Stimulated activated CD4-positive, alpha-beta T cell treated with anti-CD3 and anti-CD28 coated beads, Interleukin-4, amount 100 ng/mL, for 24 hours (primary cell): Measurements from ENCODE around the gene UAP1.

ENCODE experiments used
- DNase-seq: peaks from one replicate; pipeline ENCODE4 v3.0.0-alpha.2; 2020

The UAP1 gene

GRCh38 chr1:162619076-162619475 is 57.6 kb downstream of the UAP1 start:
- DNase-seq, result no peak

- no peak for DNase-seq
These were observed 59.7 kb downstream of the UAP1 start for GRCh38 chr1:162621256-162621655.

DNA sequence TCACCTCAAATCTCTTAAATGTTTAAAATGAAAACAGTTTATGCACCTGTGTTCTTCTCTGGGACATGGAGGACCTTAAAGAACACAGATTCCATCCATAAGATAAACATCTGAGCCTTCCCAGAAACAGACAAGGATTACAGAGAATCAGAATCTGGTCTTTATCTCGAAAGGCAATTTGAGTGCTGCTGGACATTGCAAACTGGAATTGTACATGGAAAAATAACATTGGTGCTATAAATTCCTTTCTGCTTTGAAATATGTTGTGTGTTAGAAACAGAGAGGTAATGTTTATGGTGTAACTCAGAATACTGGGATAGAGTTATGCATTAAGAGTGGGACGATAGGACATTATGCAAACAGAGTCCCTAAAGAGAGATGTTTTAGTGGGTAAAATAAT is 64.2 kb downstream of the UAP1 start:
- DNase-seq, result no peak

DNA sequence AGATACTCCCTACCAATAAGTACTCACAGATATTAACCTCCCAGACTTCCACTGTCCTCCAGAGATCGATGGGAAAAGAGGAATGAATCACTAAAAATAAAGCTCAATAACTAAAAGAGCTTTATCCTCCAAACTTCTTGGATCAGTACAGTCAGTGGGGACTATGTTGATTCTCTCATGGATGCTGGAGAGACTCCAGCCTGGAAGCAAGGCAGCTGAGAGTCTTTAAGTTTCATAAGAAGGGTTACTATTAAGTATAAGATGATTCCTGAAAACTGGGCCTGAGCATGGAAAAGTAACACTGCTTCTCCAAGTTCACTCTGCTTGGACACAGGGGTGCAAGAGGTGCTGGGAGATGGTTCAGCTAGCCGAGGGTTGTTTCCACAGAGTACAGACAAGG is 64.6 kb downstream of the UAP1 start:
- DNase-seq, result no peak

DNA sequence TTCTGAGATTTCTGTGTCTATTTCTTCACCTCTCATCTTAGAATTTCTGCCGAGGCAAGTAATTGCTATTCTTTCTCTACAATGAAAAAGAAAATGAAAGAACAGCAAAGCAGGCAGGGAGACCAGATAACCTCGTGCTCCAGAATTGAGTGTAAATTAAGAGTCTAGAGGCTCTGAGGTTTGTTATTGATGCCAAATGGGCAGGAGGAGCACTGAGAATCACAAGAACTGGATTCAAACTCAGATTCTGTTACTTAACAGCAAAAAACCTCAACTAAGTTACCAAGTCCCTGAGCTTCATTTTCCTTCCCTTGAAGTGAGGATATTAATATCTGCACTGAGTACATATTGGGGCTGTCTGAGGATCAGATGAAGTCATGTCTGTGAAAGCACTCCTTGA is 65.2 kb downstream of the UAP1 start:
- DNase-seq, result no peak

DNA sequence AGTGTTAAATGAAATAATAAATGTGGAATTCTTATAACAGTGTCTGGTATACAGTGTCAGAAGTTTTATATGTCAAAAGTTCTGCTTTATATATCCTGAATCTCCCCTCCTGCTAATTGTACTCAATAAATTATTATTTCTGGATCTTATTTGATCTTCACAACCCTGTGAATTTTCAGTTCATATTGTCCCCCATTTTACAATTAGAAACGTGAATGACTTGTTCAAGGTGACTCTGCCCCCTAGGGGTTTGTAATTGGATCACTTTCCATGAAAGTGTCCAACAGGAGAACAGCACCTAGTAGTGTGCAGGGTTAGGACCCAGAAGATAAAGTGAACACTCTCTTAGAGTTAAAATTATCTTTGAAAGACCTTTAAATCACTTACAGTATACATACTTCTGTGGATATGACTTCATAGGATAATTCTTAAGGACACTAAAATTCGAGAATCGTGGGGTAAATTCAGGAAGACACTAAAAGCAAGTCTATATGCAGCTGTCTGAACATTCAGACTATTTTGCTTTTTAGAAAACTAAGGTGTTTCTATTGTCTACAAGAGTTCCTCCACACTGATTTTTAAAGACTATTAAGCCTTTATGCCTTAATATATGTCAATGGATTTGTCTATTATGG is 66.3 kb downstream of the UAP1 start:
- DNase-seq, result no peak

DNA sequence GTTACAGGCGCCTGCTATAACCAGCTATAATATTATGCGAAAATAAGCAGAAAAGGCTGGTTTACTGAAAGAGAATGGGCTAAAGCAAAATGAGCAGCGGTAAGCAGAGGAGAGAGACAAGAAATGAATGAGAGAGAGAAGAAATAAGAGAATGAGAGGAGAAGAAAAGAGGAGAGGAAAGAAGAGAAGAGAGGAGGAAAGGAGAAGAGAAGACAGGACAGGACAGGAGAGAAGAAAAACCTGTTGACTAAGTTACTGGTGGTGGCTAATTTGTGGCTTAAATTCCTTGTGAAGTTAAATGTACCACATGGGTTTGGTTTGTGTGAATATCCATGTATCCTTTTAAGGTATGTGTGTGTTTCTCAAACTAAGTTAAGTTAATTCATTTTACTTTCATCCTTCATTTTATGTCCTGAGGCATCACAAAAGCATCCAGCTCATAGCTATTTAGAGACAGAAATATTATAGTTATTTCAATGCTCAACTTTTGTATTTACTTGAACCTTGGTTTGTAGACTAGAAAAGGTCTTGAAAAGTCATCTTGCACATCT is 67.6 kb downstream of the UAP1 start:
- DNase-seq, result no peak

DNA sequence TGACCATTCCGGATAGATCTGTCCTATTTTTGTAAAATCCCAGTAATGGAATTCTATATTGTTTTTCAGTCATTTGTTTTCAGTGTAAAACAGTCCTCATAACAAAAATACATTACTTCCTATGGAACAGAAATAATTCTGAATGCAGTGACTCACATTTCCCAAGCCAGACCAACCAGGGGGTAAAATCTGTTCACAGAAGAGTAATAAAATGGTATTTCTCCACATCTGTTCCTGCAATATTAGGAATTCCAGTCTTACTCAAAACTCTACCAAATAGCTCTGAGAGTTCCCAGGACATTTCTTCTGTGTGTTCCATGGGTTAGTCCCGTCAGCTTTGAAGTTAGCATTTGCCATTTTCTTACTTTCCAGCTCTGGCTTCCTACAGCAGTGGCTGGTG is 68.1 kb downstream of the UAP1 start:
- no peak for DNase-seq

- DNase-seq, result no peak
These were observed 70.1 kb downstream of the UAP1 start for GRCh38 chr1:162631546-162632191.

DNA sequence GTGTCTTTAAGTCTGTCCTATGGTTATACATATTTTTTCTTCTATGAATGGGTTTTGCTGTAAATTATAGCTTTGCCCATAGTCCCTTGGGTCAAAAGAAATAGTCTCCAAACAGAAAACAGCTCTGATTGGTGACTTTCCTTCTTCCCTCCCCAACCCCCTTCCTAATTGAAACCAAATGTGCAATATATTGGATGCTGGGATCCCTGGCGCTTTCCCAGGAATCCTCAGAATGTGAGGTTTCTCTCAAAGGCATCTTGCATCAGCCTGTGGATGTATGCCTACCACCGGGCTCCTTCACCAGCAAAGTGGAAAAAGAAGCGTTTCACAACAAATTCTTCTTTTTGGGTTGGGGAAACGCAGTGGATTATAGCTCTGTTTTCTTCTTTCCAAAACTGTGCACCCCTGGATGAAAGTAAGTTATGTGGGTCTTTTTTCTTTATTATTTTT is 70.7 kb downstream of the UAP1 start, which contains the start of gene DDR2:
Gene DDR2, plus strand, starts transcription at position 248 of the 450 bp plus-strand sequence. CDS start 86,600 bp downstream, outside the sequence.
- no peak for DNase-seq

GRCh38 chr1:162632698-162633080 is 71.2 kb downstream of the UAP1 start:
- no peak for DNase-seq

- DNase-seq, result no peak
These were observed 71.7 kb downstream of the UAP1 start for GRCh38 chr1:162633081-162633762.

DNA sequence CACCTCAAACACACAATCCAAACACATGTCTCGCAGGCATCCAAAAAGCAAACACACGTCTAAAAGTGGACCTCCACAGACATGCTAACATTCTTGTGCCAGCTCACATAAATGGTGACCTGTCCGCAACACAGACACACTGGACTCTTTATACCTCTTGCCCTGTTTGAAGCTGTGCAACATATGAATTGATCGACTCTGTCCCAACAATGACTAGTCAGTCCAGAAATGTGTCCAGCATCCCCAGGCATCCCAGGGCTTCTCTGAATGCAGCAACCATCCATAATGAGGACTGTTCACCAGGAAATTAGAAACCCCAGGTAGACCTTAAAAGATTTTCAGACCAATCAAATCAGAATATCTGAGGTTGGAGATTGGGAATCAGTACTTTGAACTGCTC is 73.9 kb downstream of the UAP1 start:
- DNase-seq, result no peak

DNA sequence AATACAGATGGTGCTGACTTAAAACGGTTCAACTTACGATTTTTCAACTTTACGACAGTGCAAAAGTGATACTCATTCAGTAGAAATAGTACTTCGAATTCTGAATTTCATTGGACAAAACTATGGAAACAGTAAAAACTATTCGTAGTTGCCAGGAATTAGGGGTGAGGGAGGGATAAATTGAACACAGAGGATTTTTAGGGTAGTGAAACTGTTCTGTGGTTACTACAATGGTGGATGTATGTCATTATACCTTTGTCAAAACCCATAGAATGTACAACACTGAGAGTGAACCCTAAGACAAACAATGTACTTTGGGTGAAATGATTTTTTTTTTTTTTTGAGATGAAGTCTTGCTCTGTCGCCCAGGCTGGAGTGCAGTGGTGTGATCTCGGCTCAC is 78.2 kb downstream of the UAP1 start:
- DNase-seq, result no peak

DNA sequence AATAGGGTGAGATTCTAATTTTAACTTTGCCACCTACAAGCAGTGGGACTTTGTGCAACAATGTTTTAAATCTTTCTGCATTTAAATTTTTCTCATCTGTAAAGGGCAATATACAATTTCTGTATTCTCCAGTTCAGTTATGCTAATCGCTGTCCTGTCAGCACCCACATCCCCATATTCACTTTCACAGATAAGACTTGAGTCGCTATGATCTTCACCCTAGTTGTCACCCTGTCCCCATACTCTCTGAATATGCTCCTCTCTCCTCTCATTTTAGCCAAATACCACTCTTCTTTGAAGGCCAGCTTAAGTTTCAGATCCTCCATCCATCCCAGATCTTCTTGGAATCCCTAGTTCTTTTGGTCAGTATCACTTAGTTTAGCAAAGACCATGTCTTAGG is 79.6 kb downstream of the UAP1 start:
- no peak for DNase-seq

DNA sequence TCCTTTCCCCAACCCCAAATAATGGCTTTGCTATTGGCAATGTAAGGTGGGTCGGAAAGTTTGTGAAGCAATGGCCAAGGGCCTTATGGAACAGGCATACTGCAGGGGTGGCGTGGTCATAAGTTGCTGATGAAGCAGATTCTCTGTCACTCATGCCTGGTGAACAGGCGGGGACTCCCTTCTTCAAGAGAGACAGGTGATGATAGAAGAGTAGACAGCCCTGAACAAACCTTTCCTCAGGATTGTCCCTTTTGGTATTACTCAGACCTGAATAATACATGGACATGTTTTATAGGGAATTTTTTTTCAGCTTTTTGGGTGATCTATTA is 83.4 kb downstream of the UAP1 start:
- DNase-seq, result no peak

DNA sequence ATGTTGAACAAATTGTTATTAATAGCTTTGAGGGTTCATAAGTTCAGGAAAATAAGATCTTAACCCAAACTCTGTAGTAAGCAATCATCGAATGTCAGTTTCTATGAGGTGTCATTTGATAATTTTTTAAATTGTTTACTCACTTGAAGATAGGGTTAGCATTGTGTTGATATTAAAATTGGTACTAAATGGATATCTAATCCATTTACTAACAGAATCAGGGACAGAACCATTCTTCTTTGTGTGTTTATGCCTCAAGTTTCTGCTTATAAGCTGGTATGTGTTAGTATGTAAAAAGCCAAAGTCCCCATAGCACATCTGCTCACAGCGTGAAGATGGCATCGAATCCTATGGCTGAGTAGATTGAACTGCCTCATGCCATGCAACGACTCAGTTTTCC is 84.1 kb downstream of the UAP1 start:
- DNase-seq, result no peak

DNA sequence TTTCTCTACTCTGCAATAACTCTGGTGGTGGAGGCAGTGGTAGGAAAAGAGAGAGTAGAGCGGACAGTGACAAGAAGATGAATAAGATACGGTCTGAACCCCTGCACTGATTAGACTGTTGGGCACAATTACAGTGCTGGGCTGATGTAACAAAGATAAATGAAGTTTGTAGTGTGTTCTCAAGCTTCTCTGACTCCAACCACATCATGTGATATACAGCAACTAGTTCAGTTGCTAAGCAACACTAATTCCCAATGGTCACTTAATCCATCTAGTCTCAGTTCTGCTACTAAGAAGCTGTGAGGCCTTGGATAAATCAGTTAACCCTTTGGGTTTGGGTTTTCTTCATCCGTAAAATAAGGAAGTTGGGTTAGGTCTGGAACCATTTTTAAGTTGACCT is 88.1 kb downstream of the UAP1 start:
- DNase-seq, result no peak
